ENCODE data around the gene ST7. TPM values are rescaled to one million over a fixed set of nuclear protein-coding genes. Genes with fewer than 3 reads are reported as not detected.
"Not testable (repeated sequence)": the region's sequence is repeated elsewhere in the genome, so short reads cannot be mapped to it uniquely, and the experiment has no call there.

ST7 gene
- total RNA-seq, 1 experiment from 2014 or later: 19.4 TPM

DNA sequence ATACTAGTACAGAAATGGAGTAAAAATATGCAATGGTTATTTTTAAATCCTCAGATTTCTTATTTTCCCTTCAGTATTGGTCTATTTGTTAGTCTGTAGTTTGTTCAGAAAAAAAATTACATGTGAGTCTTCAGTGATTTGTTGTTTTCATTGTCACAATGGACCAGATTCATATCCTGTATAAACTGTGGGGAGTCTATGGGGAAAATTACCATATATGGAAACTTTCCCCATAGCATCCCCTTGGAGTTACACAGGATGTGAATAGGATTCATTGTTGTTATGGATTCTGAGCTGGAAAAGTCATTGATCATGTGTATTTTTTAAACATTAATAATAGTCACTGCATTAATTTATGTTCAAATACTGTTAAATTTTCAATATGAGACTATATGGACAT, 72.6 kb downstream of the ST7 start:
- DNase-seq (ENCODE audit: low spot score): no peak

DNA sequence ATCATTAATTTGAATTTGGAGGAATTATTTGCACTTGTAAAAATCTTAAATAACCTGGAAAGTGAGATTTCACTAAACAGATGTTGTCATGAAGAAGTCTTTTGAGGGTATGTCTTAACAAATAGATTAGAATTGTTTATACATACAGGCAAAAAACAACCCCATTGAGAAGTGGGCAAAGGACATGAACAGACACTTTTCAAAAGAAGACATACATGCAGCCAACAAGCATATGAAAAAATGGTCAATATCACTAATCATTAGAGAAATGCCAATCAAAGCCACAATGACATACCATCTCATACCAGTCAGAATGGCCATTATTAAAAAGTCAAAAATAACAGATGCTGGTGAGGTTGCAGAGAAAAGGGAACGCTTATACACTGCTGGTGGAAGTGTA, 77.0 kb downstream of the ST7 start:
- DNase-seq (ENCODE audit: low spot score): not testable (repeated sequence)

DNA sequence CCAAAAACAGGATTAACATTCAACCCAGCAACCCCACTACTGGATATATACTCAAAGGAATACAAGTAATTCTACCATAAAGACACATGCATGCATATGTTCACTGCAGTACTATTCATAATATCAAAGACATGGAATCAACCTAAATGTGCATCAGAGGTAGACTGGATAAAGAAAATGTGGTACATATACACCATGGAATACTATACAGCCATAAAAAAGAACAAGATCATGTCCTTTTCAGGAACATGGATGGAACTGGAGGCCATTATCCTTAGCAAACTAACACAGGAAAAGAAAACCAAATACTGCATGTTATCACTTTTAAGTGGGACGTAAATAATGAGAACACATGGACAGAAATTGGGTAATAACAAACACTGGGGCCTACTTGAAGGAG, 77.5 kb downstream of the ST7 start:
- not testable (repeated sequence) for DNase-seq (ENCODE audit: low spot score)

DNA sequence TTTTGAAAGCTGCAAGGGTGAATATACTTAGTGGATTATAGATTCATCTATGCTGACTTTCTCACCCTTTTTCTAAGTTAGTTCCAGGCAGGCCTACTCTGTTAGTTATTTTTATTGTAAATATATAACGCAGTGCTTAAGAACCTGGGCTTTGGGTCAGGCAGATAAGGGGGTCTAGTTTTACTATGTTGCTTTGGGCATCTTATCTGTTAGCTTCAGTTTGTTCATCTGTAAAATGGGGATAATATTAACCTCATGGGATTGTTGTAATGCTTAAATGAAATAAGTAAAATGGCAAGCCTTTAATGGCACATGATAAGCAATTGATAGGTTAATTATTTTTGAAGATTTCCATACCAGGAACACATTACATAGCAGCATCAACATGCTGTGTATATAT, 79.5 kb downstream of the ST7 start:
- no peak for DNase-seq (ENCODE audit: low spot score)

DNA sequence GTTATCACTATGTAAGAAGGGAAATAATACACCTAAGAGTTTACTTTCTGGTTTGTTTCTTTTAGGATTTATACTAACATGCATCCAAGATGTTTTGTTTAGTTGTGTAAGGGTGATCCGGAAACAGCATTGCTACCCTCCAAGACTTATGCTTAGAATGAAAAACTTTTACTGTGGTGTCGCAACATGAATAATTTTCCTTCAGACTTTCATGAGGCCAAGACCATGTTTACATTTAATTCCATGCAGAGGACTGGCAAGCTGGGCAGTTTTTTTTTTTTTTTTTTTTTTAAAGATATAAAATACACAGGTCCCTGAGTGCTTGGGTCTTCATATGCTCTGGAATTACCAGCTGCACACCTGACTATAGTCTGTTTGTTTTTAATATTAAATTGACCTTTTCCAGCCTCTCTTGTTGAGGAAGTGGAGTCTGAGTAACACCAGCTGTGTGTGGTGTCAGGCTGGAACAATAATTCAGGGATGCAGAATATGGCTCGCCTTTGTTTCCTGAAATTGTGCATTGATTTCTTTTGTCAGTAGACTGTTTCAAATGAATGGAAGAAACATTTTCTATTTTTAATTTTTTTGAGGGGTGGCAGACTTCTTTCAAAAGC, 81.7 kb downstream of the ST7 start:
- no peak for DNase-seq (ENCODE audit: low spot score)

DNA sequence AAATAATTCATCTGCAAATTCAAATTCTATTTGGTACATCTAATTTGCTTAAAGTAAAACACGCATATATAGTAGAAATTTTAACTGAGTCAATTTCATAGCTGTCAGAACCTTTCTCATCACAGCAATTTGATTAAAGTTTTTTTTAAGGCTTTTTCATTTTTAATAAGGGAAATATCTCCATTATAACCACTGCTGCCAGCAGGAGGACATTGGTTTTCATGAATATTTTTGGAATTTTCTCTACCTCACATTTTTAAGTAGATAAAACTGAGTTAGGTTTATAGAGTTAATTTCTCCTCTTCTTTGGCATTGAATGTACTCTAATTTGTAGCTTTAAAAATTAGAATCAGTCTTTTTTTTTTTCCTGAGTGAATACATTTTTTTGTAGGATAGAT, 82.2 kb downstream of the ST7 start:
- no peak for DNase-seq (ENCODE audit: low spot score)

DNA sequence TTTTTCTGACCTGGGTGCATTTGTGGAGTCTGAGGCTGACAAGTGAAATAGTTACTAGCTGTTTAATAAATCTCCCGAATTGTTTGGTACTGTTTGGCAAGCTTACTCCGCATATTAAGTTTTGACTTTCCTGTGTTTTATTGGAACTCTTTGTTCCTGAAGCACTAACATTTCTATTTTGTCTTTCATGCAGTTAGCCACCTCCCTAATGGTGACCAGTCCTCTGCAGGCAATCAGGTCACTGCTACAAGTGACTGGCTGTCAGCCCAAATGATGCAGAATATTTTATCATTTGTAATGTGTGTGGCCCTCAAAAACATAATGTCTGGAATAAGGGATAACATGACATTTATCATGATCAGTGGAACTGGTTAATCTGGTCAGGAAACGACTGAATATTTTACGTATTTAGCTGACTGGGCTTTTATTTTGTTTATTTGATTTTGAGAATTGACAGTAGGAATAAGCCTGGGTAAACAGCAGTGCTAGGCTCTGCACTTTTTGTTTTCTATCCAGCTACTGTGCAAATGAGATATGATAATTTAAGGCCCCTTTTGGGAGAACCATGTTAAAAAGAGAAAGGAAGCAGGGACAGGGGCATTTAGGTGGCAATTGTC, 82.9 kb downstream of the ST7 start:
- DNase-seq (ENCODE audit: low spot score): no peak

DNA sequence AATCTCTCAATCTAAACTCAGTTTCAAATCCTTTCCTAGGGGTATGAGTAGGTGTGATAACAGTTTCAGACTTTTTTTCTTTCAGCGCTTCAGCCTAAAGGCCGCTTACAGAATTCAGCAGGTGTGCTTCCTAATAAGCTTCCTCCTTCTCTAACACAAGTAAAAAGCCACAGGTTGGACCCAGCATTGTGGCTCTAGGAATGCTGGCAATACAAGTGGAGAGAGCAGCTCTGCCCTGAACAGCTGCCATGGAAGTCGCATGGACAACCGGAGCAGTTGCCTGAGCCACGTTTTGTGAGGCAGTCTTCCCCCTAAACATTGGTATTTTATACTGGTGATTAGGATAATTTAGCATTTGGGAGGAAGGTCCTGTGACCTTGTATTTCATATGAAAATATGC, 83.5 kb downstream of the ST7 start:
- DNase-seq (ENCODE audit: low spot score): no peak

DNA sequence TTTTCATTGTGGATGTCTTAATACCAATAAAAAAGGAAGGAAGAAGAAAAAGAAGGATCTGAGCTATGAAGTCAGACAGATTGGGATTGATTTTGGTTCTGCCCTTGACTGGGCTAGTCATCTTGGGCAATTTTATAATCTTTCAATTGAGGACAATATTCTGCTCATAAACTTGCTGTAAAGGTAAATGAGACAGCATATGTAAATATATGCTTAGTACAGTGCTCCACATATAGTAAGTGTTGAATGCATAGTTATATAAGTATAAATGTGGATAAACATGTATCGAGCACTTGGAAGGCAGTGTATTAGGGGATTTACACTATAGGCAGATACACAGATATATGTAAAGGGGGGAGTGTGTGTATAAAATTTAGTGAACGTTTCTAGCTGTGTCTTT, 85.1 kb downstream of the ST7 start:
- no peak for DNase-seq (ENCODE audit: low spot score)

DNA sequence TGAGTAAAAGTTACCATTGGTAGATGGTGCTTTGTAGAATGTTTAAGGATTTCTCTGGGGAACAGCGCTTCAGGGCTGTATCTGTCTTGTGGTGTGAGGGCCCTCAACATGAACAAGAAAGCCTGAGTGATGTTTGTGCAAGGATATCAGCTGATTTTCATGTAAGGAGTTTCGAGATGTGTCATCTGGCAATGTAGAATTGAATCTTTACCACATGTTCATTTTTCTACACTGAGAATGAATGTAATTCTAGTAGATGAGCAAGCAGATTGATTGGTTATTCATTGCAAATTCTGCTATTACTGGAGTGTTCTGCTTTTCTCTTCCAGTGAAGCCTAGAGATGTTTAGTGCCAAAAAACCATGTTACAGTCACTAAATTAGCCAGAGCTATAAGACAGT, 87.7 kb downstream of the ST7 start:
- DNase-seq (ENCODE audit: low spot score): no peak

DNA sequence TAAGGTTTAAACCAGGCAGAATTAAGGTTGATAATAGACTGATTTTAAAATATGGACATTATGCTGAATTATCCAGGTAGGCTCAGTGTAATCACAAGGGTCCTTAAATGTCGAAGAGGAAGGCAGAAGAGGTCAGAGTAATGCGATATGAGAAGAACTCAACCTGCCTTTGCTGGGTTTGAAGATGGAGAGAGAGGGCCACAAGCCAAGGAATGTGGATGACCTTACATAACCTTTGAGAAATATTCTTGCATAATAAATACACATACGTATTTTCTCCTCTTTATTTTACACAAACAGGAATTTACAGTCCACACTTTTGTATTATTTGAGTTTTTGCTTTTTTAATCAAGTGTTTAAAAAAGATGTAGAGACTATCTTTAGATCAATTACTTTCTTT, 88.5 kb downstream of the ST7 start:
- DNase-seq (ENCODE audit: low spot score): no peak

DNA sequence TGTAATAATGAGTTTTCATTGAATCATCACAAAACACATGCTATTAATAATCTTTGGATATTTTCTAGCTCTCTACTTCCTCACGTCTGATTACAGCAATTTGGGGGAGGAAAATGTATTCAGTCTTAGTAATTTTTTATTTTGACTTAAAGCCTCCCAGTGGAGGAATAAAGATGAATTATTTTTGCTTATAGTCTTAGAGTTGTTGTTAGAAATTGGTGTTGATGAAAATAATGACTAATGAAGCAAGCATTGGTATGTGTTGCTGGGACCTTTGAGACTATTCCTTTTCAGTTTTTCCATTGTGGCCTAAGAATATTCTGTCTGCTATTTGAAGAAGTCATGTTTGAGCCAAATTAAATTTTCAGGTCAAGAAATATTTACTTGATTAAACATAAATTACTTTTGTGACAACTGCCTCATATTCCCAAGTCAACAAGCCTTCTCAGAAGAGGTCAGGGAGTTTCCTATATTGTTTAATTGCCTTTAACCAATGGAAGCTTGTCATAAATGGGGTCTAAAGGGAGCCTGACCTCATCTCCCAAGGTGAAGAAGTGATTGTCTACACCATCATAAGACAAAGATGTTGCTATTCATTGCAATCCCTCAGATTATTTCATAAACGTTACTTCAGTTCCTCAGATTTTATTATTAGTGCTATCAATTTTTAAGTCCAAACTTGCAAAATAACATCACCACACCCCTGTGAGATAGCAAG, 90.0 kb downstream of the ST7 start:
- DNase-seq (ENCODE audit: low spot score): no peak

DNA sequence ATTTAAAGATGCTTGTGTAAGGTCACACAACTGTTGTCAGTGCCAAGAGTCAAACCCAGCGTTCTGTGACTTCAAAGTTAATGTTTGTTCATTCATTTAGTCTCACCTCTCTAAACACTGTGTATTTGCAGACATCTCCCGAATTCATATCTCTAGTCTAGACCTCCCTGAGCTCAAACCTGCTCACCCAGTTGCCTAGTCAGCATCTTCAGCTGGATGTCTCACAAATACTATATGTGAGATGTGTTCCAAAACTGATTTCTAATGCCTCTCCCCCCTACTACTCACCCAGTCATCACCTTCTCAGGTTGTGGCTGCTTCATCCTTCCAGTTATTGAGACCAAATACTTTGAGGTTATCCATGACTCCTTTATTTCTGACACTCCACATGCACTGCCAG, 91.4 kb downstream of the ST7 start:
- no peak for DNase-seq (ENCODE audit: low spot score)

DNA sequence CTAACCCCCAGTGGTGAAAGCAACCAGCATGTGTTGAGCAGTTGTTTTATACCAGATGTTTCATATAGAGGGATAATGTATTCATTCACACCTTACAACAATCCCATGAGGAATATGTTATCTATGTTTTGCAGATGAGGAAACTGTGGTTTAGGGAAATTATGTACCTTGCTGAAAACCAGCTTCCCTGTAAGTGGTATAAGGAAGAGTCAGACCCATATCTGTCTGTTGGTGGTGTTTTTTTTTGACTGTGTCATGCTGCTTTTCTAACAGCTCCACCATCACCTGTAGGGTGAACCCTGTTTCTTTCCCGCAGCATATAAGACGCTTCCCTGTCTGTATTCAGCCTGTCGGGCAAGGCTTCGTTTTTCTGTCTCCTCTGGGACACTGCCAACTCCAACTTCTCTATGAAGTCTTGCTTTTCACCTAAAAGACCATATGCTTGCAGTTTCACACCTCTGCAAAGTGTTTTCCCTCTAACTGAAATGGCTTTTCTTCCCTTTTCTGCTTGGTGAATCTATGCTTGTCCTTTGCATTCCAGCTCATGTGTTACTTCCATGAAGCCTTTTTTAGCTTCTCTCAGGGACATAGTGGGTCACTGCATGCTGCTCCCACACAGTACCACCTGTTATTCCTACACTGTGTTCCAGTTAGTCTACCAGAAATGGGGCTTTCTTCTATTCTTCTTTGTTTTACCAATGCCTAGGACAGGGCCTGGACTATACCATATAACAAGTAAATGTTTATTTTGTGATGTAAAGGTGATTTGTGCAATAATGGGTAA, 92.8 kb downstream of the ST7 start:
- DNase-seq (ENCODE audit: low spot score): no peak

DNA sequence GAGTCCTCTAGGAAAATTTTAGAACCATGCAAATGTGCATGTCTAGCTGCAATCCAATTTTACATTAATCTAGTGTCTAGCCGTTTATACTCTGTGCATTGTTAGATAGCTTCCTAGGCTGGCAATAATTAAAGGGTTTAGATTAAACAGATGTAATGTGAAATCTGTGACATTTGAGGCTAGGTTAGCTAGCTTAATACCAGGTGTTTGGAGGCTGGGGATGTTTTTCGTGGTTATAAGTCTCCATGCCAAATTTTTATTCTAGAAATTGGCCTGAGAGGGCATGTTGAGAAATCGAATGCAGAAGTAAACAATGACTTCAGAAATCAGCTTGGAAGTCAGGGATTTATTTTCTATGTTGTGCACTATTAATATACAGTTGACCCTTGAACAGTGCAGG, 94.2 kb downstream of the ST7 start:
- DNase-seq (ENCODE audit: low spot score): no peak

DNA sequence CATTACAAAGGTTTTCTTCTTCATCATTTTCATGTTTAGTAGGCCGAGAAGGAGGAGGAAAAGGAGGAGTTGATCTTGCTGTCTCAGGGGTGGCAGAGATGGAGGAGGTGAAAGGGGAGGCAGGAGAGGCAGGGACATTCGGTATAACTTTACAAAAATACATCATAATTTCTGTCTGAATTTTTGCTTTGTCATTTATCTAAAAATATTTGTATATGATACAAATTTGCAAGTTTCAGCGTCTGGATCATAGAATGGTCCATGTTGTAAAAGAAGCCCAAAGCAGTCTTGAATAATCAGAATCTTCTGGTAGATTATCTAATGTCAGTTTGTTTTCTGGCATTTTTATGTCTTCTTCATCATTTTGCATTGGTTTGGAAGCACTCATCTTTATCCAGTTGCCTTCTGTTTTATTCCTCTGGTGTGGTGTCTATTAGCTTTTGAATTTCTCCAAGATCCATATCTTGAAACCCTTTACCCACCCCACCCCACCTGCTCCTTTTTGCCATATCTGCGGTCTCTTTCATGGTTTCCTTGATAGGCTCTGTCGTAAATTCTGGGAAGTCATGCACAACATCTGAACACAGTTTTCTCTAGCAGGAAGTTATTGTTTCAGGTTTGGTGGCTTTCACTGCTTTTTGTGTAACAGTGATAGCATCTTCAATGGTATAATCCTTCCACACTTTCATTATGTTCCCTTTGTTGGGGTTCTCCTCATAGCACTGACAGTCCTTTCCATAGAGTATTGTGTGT, 95.0 kb downstream of the ST7 start:
- no peak for DNase-seq (ENCODE audit: low spot score)

DNA sequence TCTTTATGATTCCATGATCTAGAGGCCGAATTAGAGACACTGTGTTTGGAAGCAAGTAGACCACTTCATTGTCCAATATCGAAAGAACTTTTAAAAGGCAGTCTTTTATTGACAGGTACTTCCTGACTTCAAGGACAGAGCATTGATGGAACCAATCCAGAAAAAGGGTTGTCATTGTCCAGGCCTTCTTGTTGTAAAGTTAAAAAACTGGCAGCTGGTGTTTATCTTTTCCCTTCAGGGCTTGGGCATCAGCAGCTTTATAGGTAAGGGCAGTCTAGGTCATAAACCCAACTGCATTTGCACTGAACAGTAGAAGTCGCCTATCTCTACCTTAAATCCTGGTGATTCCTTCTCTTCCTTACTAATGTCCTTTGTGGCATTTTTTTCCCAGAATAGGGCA, 95.6 kb downstream of the ST7 start:
- peak; percentile 43 for DNase-seq (ENCODE audit: low spot score)

DNA sequence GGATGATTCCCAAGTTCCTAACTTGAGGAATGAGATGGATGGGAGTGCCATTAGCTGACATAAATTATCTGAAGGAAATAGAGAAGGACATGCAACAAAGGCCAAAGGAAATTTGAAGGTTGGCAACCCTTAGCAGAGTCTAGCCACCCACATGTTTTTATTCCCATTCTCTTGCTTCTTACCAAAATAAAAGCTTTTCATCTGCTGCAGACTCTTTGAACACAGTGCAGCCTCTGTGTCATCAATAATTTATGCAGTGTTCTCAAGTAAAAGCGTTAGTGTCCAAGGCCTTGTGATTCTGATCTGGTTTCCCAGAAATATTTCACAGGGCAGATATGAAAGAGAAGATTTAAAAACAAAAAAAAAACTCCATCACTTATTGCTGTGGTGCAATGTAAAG, 98.5 kb downstream of the ST7 start:
- no peak for DNase-seq (ENCODE audit: low spot score)

DNA sequence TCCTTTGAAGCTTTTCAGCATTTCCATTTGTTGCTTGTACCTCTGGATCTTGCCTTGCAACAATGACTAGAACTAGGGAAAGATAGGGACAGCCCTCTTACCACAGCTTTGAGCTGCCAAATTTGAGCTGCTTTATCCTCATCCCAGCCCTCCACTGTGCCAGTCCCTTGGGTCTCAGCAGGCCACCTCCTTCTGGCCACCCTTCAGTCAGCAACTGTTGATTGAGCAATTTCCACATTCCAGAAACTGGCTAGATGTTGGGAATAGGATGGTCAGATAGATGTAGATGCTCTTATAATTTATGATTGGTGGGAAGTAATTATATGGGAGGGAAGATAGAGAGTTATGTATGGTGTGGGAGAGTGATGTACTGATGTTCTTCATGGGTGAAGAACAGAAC, 100.1 kb downstream of the ST7 start:
- no peak for DNase-seq (ENCODE audit: low spot score)

DNA sequence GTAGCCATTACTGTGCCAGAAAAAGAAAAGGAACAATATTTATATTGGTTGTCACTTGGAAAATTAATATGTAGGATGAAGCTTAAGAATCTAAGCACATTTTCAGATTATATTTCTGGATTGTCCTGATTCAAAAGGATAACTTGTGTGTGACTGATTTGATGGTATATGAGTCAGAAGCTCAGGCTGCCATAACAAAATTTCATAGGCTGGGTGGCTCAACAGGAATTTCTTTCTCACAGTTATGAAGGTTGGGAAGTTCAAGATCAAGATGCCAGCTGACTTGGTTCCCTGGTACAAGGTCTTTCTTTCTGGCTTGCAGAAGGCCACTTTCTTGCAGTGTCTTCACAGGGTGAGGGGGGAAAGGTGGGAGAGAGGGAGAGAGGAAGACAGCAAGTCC, 108.5 kb downstream of the ST7 start:
- no peak for DNase-seq (ENCODE audit: low spot score)

DNA sequence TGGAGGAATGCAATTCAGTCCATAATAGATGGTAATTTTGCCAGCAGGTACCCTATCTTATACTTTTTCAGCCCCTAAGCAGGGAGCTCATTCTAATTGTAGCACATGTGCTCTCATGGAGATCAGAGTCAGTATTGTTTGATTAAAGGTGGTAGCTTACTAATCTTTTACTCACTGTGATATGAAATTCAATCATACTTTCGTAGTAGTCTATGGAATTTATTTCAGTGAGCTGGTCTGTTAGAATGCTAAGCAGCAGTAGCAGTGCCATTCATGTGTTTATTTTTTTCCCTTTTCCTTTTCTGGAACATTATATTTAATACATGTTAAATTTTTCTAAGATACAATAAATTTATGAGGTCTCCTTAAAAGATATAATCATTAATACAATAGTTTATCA, 109.0 kb downstream of the ST7 start:
- DNase-seq (ENCODE audit: low spot score): no peak

DNA sequence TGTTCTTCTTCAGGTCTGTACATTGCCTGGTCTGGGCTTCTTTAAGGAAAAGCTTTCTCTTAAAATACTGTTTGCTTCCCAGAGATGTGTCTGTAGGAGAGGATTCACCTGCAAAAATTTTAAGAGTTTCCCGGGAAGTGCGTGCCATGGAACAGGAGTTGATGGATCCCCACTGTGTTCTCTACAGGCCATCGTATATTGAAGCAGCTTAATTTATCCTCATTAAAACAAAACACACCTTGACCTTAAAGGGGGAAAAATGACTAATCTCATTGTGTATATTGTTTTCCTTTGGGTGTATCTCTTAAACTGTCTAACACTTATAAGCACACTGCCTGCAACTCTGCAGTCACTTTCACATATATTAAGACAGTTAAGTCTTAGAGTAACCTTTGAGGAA, 111.4 kb downstream of the ST7 start:
- no peak for DNase-seq (ENCODE audit: low spot score)
